Mesothelial cell of epicardium (in vitro differentiated cells): ENCODE results near the gene KREMEN1. TPM values are rescaled to one million over a fixed set of nuclear protein-coding genes. Genes with fewer than 3 reads are reported as not detected.

Experiments
- DNase-seq, 2 experiments: peaks; one replicate each; pipeline ENCODE4 v3.0.0; 2021; ENCODE audit warnings: low spot score in 2 of 2; ENCODE audit not compliant: unreplicated experiment in 2 of 2
- H3K27ac Mint-ChIP-seq: 2 replicates; pipeline ENCODE4 v1.8.0; 2021; ENCODE audit warnings: mixed read lengths
- H3K27me3 Mint-ChIP-seq: 2 replicates; pipeline ENCODE4 v1.8.0; 2021; ENCODE audit warnings: low read depth, mixed read lengths
- H3K36me3 Mint-ChIP-seq: 2 replicates; pipeline ENCODE4 v1.8.0; 2021; ENCODE audit warnings: mixed read lengths
- H3K4me1 Mint-ChIP-seq: 2 replicates; pipeline ENCODE4 v1.8.0; 2021; ENCODE audit warnings: mixed read lengths
- H3K4me3 Mint-ChIP-seq: 2 replicates; pipeline ENCODE4 v1.8.0; 2021; ENCODE audit warnings: mild to moderate bottlenecking, moderate library complexity, mixed read lengths
- H3K9me3 Mint-ChIP-seq: 2 replicates; pipeline ENCODE4 v1.8.0; 2021; ENCODE audit warnings: mixed read lengths
- total RNA-seq: library from RNA; stranded (reverse); gene quantifications from 3 replicates; pipeline ENCODE4 v1.2.1, GENCODE V29; 2021
- TF ChIP-seq, protein P1 (sequence below): fragments of 200-600 bp; sonication (generic); IDR thresholded peaks from one replicate; pipeline ENCODE4 v1.5.0; 2021; ENCODE audit warnings: antibody characterized with exemption; ENCODE audit not compliant: unreplicated experiment

KREMEN1 gene
- total RNA-seq, 1 donor from 2014 or later = 24.4 TPM

DNA sequence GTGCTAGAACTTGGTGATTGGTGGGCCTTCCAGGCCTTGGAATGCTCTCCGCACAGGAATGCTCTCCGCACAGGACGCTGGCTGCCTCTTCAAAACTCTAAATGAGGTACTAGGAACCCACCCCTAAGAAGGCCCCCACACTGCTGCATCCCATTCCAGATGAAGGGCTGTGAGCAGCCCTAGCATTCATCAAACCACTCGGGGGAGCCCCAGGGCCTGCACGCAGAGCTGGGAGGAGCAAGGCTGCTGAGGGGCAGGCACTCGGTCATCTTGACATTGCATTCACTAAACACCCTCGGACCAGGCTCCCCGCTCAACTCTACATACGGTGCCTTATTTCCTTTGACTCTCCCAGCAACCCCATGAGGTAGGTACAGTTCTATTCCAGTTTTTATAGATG, 83.7 kb downstream of the KREMEN1 start:
- TF ChIP-seq, protein P1, sequence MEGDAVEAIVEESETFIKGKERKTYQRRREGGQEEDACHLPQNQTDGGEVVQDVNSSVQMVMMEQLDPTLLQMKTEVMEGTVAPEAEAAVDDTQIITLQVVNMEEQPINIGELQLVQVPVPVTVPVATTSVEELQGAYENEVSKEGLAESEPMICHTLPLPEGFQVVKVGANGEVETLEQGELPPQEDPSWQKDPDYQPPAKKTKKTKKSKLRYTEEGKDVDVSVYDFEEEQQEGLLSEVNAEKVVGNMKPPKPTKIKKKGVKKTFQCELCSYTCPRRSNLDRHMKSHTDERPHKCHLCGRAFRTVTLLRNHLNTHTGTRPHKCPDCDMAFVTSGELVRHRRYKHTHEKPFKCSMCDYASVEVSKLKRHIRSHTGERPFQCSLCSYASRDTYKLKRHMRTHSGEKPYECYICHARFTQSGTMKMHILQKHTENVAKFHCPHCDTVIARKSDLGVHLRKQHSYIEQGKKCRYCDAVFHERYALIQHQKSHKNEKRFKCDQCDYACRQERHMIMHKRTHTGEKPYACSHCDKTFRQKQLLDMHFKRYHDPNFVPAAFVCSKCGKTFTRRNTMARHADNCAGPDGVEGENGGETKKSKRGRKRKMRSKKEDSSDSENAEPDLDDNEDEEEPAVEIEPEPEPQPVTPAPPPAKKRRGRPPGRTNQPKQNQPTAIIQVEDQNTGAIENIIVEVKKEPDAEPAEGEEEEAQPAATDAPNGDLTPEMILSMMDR = no peak
- peaks cover 9% of the 10 kb centered on the region for H3K27me3 Mint-ChIP-seq
- H3K4me3 Mint-ChIP-seq = no peak overlapping the region
- peak overlapping the region; percentile 30 for H3K27ac Mint-ChIP-seq
- H3K9me3 Mint-ChIP-seq = no peaks in the 10 kb centered on the region
- DNase-seq = no peak
- H3K36me3 Mint-ChIP-seq = no peaks in the 10 kb centered on the region
- peaks cover 23% of the 10 kb centered on the region for H3K4me1 Mint-ChIP-seq

DNA sequence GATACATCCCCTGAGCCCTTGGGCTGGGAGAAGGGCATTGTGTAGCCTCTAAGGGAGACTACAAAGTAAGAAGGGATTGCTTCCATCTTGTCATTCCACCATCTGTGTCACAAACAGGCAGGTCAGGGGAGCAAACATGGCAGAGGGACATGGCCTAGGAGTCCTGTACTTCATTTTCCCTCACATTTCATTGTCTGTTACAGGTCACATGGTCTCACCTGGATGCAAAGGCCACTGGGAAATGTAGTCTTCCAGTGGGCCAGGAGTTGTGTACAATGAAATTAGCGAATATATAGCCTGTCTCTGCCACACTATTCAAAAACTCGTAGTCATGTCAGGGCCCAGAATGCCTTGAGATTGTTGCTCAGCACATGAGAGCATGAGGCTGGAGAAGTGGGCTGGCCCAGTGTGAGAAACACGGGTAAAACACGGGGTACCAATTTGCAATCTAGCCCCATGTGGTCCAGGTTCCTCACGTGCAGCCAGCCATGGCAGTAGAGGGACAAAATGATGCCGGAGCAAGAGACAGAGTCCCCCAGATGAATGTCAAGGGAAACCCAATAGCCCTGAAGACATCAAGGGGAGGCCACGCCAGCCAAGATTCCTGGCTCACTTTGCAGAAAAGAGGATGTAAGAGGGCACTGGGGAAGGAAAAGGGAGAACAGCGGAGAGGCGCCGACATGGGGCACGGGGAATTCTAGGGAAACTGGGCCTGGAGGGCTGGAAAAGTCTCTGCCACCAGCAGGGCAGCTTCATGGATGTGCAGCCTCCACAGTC, 85.1 kb downstream of the KREMEN1 start:
- Mint-ChIP-seq H3K36me3 (no peaks in the 10 kb centered on the region), H3K4me3 (no peak overlapping the region), H3K9me3 (no peaks in the 10 kb centered on the region), H3K27me3 (peaks cover 11% of the 10 kb centered on the region), H3K27ac (no peak overlapping the region), H3K4me1 (peaks cover 17% of the 10 kb centered on the region)
- TF ChIP-seq, protein P1 = no peak
- no peak for DNase-seq

DNA sequence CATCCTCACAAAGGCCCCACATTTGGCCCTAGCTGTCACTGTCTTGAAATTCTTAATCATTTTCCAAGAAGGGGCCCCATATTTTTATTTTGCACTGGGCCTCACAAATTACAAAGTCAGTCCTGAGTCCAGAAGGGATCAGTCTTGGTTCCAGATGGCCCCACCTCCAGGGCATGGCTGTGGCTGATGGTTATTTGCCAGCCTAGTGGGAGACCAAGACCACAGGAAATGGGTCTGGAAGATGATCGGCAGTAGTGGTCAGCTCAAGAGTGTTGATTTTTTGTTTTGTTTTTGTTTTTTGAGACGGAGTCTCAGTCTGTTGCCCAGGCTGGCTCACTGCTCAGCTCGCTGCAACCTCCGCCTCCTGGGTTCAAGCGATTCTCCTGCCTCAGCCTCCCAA, 85.7 kb downstream of the KREMEN1 start:
- H3K4me1 Mint-ChIP-seq = peaks cover 17% of the 10 kb centered on the region
- TF ChIP-seq, protein P1 = no peak
- no peaks in the 10 kb centered on the region for H3K36me3 Mint-ChIP-seq
- no peak for DNase-seq
- H3K4me3 Mint-ChIP-seq = no peak overlapping the region
- no peak overlapping the region for H3K27ac Mint-ChIP-seq
- peaks cover 11% of the 10 kb centered on the region for H3K27me3 Mint-ChIP-seq
- no peaks in the 10 kb centered on the region for H3K9me3 Mint-ChIP-seq

DNA sequence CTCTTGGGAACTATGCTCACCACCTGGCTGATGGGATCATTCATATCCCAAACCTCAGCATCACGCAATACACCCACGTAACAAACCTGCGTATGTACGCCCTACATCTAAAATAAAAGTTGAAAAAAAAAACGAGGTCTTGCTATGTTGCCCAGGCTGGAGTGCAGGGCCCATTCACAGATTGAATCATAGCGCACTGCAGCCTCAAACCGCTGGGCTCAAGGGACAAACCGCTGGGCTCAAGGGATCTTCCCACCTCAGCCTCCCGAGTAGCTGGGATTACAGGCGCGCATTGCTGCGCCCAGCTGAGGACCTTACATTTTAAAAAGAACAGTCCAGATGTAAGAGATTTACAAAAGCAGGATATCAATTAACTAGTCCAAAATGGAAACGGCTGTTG, 91.0 kb downstream of the KREMEN1 start:
- Mint-ChIP-seq H3K27ac (no peak overlapping the region), H3K9me3 (no peaks in the 10 kb centered on the region), H3K27me3 (peaks cover 11% of the 10 kb centered on the region), H3K36me3 (no peaks in the 10 kb centered on the region), H3K4me3 (no peak overlapping the region), H3K4me1 (no peaks in the 10 kb centered on the region)
- no peak for DNase-seq
- TF ChIP-seq, protein P1 = no peak

DNA sequence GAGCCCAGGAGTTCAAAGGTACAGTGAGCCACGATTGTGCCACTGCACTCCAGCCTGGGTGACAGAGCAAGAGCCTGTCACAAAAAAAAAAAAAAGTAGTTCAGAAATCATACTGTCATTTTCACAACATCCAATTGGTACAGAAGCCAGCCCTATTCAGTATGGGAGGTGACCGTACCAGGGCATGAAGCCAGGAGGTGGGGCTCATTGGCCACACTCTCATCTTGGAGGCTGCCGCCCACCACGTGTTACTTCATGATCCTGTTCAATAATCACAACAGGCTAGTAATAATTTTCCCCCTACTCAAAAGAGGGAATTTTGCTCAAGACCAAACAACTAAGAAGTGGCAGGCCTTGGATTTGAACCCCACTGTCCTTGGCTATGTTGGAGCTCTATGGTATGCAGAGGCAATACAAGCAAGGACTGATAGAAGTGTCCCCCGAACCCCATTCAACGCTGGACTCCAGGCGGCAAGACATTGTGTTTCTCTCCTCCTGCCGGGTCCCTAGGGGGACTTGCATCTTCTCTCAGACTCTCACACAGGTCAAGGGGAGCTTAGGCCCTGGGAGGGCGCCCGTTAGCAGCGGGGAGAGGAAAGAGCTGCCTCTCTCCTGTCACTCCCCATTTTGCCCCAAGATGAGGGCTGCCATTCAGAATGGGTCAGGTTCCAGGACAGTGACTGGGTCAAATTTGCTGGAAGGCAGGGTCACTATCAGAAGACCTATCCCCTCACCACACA, 92.7 kb downstream of the KREMEN1 start:
- TF ChIP-seq, protein P1 = no peak
- Mint-ChIP-seq H3K36me3 (no peaks in the 10 kb centered on the region), H3K4me1 (no peaks in the 10 kb centered on the region), H3K9me3 (no peaks in the 10 kb centered on the region), H3K27me3 (peaks cover 7% of the 10 kb centered on the region), H3K4me3 (no peak overlapping the region), H3K27ac (no peak overlapping the region)
- DNase-seq = no peak
